Keratinocyte (primary cell): ENCODE measurements around the gene EBF3. TPM values are rescaled to one million over a fixed set of nuclear protein-coding genes. Genes with fewer than 3 reads are reported as not detected.

Experiments used
- DNase-seq: peaks from one replicate; pipeline ENCODE4 v3.0.0-alpha.2; 2011; ENCODE audit warnings: low read depth, missing footprints, low spot score
- FAIRE-seq: peaks from 2 replicates; lab custom pipeline; 2011; peaks lifted over from hg19 to GRCh38; lab: Jason Lieb, UNC
- H2AFZ ChIP-seq: 2 replicates; pipeline ENCODE4 v1.6.0; 2012; ENCODE audit warnings: low read length, control low read depth, inconsistent platforms; ENCODE audit not compliant: control insufficient read depth
- H3K27ac ChIP-seq: 2 replicates; pipeline ENCODE4 v1.5.1; 2011; ENCODE audit warnings: low read length; ENCODE audit not compliant: control insufficient read depth, insufficient read depth
- H3K27me3 ChIP-seq: 3 replicates; pipeline ENCODE4 v1.6.0; 2011; ENCODE audit warnings: low read length; ENCODE audit not compliant: control insufficient read depth, insufficient read depth; ENCODE audit errors: extremely low read depth
- H3K36me3 ChIP-seq, 2 experiments: 2 replicates in 1 of 2; 3 replicates in 1 of 2; pipeline ENCODE4 v1.5.1; 2011; ENCODE audit warnings: low read length in 2 of 2, mild to moderate bottlenecking in 1 of 2; ENCODE audit not compliant: control insufficient read depth in 2 of 2, insufficient read depth in 2 of 2; ENCODE audit errors: extremely low read depth in 1 of 2
- H3K4me1 ChIP-seq: 3 replicates; pipeline ENCODE4 v1.5.1; 2011; ENCODE audit warnings: low read length; ENCODE audit not compliant: control insufficient read depth, insufficient read depth; ENCODE audit errors: extremely low read depth
- H3K4me2 ChIP-seq: 3 replicates; pipeline ENCODE4 v1.6.0; 2011; ENCODE audit warnings: low read depth, low read length; ENCODE audit not compliant: control insufficient read depth, insufficient read depth; ENCODE audit errors: extremely low read depth
- H3K4me3 ChIP-seq, 3 experiments: fragments of 200-600 bp in 1 of 3; sonication (generic) in 1 of 3; 2 replicates in 2 of 3; 3 replicates in 1 of 3; pipeline ENCODE4 v1.5.1; 2011 to 2016; ENCODE audit warnings: low read length in 3 of 3, mild to moderate bottlenecking in 3 of 3, control low read depth in 2 of 3, inconsistent platforms in 1 of 3, low read depth in 1 of 3, mixed read lengths in 1 of 3, mixed run types in 1 of 3, moderate library complexity in 1 of 3; ENCODE audit not compliant: control insufficient read depth in 2 of 3, insufficient read depth in 2 of 3; ENCODE audit errors: extremely low read depth in 1 of 3
- H3K79me2 ChIP-seq: 2 replicates; pipeline ENCODE4 v1.6.0; 2012; ENCODE audit warnings: low read length; ENCODE audit not compliant: control insufficient read depth, insufficient read depth
- H3K9ac ChIP-seq: 3 replicates; pipeline ENCODE4 v1.6.0; 2011; ENCODE audit warnings: low read length; ENCODE audit not compliant: control insufficient read depth, insufficient read depth; ENCODE audit errors: extremely low read depth
- H3K9me1 ChIP-seq: 3 replicates; pipeline ENCODE4 v1.6.0; 2011; ENCODE audit warnings: low read length; ENCODE audit not compliant: control insufficient read depth, insufficient read depth; ENCODE audit errors: extremely low read depth
- H3K9me3 ChIP-seq: 2 replicates; pipeline ENCODE4 v1.5.1; 2012; ENCODE audit warnings: low read depth, low read length; ENCODE audit not compliant: control insufficient read depth
- H4K20me1 ChIP-seq: 3 replicates; pipeline ENCODE4 v1.6.0; 2011; ENCODE audit warnings: low read length; ENCODE audit not compliant: control insufficient read depth, insufficient read depth; ENCODE audit errors: extremely low read depth
- CTCF ChIP-seq, 3 experiments: IDR thresholded peaks in 1 of 3; conservative IDR thresholded peaks in 1 of 3; optimal IDR thresholded peaks in 1 of 3; 2 replicates in 2 of 3; 3 replicates in 1 of 3; pipeline versions ENCODE3 to v1.5.1; 2011; ENCODE audit warnings: low read length in 3 of 3, mild to moderate bottlenecking in 3 of 3, moderate library complexity in 2 of 3, control low read depth in 1 of 3, inconsistent platforms in 1 of 3; ENCODE audit not compliant: insufficient read depth in 2 of 3; ENCODE audit errors: extremely low read depth in 1 of 3
- EZH2 ChIP-seq: IDR thresholded peaks from one replicate; pipeline ENCODE4 v1.6.1; 2012; ENCODE audit warnings: inconsistent platforms, mild to moderate bottlenecking, low read length, moderate library complexity
- dilution Hi-C: fragments of 300-500 bp; cut with MboI; formaldehyde crosslinking; loops from one replicate; pipeline ENCODE4 v1.7.0; 2020; ENCODE audit warnings: low sequenced_read_pairs; ENCODE audit not compliant: extremely low pct_ligation_motif_present
- polyA plus RNA-seq, 5 experiments: library from polyadenylated mRNA; depleted of rRNA in 3 of 5; stranded (reverse) in 3 of 5; stranded (forward) in 1 of 5; unstranded in 1 of 5; fragments of >200 nt; gene quantifications; 1 replicate in 1 of 5; 2 replicates in 3 of 5; 3 replicates in 1 of 5; pipeline versions ENCODE4 v1.2.1 to v1.2.3, GENCODE V29; 2011 to 2012; ENCODE audit warnings: missing spikeins in 2 of 5, low read depth in 1 of 5, low replicate concordance in 1 of 5

The EBF3 gene
- polyA plus RNA-seq, 1 donor (not counting 4 experiments of a cell fraction or from before 2014, with no cell fraction given) = not detected

DNA sequence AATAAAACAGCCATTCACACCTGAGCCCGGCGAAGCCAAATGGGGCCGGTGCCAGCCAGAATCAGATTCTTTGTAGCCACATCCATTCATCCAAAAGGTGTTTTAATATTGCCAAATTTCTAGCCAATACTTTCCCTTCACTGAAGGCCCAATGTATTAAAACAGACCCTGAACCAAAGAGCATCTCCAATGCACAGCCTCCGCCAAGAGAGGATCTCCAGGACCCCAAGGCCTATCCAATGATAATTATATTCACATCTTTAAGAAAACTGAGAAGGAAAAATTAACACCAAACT is 12.2 kb downstream of the EBF3 start:
- H3K4me1 ChIP-seq = no peaks in the 10 kb centered on the region
- no peaks in the 10 kb centered on the region for H3K79me2 ChIP-seq
- H4K20me1 ChIP-seq = no peaks in the 10 kb centered on the region
- TF ChIP-seq EZH2 (no peak), CTCF (optimal IDR thresholded peaks at IDR 0.05 in 1 of 3, IDR thresholded peaks at IDR 0.05 in 1 of 3, conservative IDR thresholded peaks at IDR 0.05 in 1 of 3; ENCODE audit: extremely low read depth in 1 of 3, insufficient read depth in 2 of 3, low read length in 3 of 3) (no peak)
- H3K9me1 ChIP-seq = no peaks in the 10 kb centered on the region
- H3K27ac ChIP-seq = no peak overlapping the region
- no peak overlapping the region for H3K4me3 ChIP-seq
- H2AFZ ChIP-seq = no peak overlapping the region
- FAIRE-seq = no peak
- dilution Hi-C loops = no loop called here
- no peak overlapping the region for H3K9ac ChIP-seq
- no peak overlapping the region for H3K4me2 ChIP-seq
- H3K27me3 ChIP-seq = peaks cover 10% of the 10 kb centered on the region
- no peak for DNase-seq
- H3K36me3 ChIP-seq = no peaks in the 10 kb centered on the region
- no peaks in the 10 kb centered on the region for H3K9me3 ChIP-seq

GRCh38 chr10:129951101-129951969 is 12.7 kb downstream of the EBF3 start:
- no peaks in the 10 kb centered on the region for H3K9me3 ChIP-seq
- no peak overlapping the region for H3K4me2 ChIP-seq
- no peak overlapping the region for H2AFZ ChIP-seq
- dilution Hi-C loops = no loop called here
- no peaks in the 10 kb centered on the region for H4K20me1 ChIP-seq
- TF ChIP-seq CTCF (optimal IDR thresholded peaks at IDR 0.05 in 1 of 3, IDR thresholded peaks at IDR 0.05 in 1 of 3, conservative IDR thresholded peaks at IDR 0.05 in 1 of 3; ENCODE audit: extremely low read depth in 1 of 3, insufficient read depth in 2 of 3, low read length in 3 of 3) = no peak
- no peak for TF ChIP-seq EZH2
- peaks cover 5% of the 10 kb centered on the region for H3K27me3 ChIP-seq
- H3K36me3 ChIP-seq = no peaks in the 10 kb centered on the region
- H3K4me3 ChIP-seq = no peak overlapping the region
- H3K9ac ChIP-seq = no peak overlapping the region
- no peaks in the 10 kb centered on the region for H3K9me1 ChIP-seq
- H3K27ac ChIP-seq = no peak overlapping the region
- H3K4me1 ChIP-seq = no peaks in the 10 kb centered on the region
- FAIRE-seq (no peak), DNase-seq (no peak)
- H3K79me2 ChIP-seq = no peaks in the 10 kb centered on the region
